ENCODE results near the gene DHH.
"Not testable (repeated sequence)": the region's sequence is repeated elsewhere in the genome, so short reads cannot be mapped to it uniquely, and the experiment has no call there.

GRCh38 chr12:49136997-49137396 is 42.4 kb upstream of the DHH start:
- TF ChIP-seq POLR2A (IDR thresholded peaks at IDR 0.05), result not testable (repeated sequence)
- TF ChIP-seq, protein P1, sequence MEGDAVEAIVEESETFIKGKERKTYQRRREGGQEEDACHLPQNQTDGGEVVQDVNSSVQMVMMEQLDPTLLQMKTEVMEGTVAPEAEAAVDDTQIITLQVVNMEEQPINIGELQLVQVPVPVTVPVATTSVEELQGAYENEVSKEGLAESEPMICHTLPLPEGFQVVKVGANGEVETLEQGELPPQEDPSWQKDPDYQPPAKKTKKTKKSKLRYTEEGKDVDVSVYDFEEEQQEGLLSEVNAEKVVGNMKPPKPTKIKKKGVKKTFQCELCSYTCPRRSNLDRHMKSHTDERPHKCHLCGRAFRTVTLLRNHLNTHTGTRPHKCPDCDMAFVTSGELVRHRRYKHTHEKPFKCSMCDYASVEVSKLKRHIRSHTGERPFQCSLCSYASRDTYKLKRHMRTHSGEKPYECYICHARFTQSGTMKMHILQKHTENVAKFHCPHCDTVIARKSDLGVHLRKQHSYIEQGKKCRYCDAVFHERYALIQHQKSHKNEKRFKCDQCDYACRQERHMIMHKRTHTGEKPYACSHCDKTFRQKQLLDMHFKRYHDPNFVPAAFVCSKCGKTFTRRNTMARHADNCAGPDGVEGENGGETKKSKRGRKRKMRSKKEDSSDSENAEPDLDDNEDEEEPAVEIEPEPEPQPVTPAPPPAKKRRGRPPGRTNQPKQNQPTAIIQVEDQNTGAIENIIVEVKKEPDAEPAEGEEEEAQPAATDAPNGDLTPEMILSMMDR (IDR thresholded peaks at IDR 0.05), result not testable (repeated sequence)
